ENCODE data around the gene TNK2. TPM values are rescaled to one million over a fixed set of nuclear protein-coding genes. Genes with fewer than 3 reads are reported as not detected.

TNK2 gene
- total and polyA plus RNA-seq, 2 of the 8 experiments (the other 6 are each of a cell fraction or from before 2014, with no cell fraction given) = 10.4 to 33.9 TPM

GRCh38 chr3:195883160-195883559, 25.2 kb downstream of the TNK2 start (continued):
- TF ChIP-seq PHF8 (conservative IDR thresholded peaks at IDR 0.05; ENCODE audit: low read depth, low read length) (no peak), GABPA (IDR thresholded peaks at IDR 0.05; ENCODE audit: borderline replicate concordance, insufficient read depth, low read length) (no peak), SIX5 (IDR thresholded peaks at IDR 0.05; ENCODE audit: low read depth, low read length) (no peak), BACH1 (IDR thresholded peaks at IDR 0.05; ENCODE audit: low read length) (no peak), SP2 (IDR thresholded peaks at IDR 0.05; ENCODE audit: low read length) (no peak)
